HG02973 (cell line): ENCODE data around the gene KRT3.

Source experiments
- ATAC-seq: cut with Tn5 transposase; IDR thresholded peaks from one replicate; pipeline ENCODE4 v1.9.1; 2021; ENCODE audit warnings: moderate library complexity; ENCODE audit not compliant: unreplicated experiment

Gene KRT3

DNA sequence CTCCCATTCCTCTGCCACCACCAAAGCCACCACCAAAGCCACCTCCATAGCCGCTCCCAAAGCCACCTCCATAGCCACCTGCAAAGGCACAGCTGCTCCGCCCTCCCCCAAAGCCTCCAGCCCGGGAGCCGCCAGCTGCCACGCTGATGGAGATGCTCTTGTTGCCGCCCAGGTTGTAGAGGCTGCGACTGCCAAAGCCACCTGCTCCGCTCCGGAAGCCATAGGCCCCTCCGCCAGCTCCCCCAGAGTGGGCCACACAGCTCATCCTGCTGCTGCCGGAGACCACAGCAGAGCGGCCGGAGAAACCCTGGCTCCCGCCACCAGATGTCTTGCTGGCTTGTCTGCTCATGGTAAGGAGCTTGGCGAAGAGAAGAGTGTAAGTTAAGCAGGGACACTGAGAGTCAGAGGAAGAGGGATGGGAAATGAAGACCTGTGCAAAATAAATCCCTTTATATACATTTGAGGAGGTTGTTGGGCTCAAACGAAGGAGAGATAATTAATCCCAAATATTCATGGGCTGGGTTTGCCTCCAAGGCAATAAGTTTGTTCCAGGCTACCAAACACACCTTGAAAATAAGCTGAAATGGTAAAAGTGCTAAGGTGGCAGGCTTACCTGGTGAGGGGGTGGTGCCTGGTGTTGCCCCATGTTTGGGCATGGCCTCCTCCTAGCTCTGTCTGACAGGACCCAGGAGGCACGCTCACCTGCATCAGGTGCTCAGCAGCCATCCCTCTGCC, at the start of gene KRT3:
Gene KRT3, minus strand, starts transcription at position 424 of the 735 bp plus-strand sequence. Its CDS starts 75 bp downstream, at position 349.
- ATAC-seq: no peak

DNA sequence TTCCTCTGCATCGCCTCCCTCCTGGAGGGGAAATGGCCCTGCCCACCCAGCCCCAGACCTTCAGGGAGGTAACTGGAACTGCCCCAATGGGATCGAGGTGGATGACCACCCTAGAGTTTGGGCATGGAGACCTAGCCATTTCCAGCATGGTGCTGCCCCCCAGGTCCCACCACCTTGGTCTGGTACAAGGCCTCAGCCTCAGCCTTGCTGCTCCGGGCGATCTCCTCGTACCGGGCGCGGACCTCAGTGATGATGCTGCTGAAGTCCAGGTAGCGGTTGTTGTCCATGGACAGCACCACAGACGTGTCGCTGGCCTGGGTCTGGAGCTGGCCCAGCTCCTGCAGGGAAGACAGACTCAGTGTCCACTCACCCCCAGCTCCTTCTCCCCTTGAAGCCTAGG, 48.5 kb upstream of the KRT3 start:
- ATAC-seq: no peak

DNA sequence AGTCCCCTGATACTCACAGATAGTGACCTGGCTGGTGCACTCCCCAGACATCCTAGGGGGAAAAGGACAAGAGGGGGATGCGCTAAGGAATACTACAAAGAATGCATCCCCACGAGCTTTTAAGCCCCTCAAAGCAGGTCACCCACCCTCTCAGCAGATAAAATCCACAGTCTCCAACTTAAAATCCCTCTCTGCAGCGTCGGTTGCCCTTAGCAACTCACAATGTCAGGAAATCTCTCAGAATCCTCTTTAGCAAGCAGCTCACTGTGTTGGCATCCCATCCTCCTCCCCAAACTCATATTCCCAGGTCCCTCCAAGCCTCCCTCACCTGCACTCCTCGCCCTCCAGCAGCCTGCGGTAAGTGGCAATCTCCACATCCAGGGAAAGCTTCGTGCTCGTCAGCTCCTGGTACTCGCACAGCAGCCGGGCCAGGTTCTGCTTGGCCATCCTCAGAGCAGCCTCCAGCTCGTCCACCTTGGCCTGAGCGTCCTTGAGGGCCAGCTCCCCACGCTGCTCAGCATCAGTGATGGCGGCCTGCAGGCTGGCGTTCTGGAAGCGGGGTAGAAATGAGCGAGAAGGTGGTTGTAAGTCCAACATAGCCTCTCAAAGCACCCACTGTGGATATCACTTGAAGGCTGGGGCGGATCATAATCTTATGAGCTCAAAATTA, 43.7 kb upstream of the KRT3 start:
- no peak for ATAC-seq

DNA sequence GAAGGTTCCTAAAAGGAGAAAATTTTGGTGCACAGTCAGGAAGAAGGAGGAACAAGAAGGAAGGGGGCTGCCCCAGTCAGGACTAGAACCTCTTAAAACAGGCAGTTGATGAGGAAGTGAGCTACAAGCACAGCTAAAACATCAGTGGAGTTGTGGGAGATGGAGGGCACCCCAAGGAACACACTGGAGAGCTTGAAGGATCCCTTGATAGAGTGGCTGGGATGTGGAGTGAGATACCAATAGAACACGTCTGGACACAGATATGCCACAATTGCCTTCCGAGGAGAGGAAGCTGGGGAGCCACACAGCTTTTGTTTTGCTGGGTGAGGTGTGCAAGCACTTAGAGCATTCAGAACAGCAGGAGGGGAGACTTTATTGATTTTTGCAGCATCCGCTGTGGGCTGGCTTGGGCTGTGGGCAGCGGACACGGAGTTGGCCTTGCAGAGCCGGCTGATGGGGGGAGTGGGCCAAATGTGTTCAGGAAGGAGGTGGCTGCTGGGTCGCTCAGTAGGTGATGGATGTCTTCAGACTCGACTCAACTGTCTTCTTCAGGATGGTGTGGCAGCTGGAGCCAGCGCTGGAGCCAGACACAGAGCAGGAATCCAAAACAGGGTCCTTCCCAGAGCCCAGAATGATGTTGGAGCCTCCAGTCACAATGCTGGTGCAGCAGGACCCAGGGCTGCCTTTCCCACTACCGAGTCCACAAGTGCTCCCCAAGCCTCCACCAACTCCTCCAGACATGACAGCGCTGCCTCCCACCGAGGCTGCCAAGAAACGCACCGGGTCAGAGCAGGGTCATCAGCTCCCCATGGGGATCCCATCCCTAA, 42.9 kb upstream of the KRT3 start:
- no peak for ATAC-seq

DNA sequence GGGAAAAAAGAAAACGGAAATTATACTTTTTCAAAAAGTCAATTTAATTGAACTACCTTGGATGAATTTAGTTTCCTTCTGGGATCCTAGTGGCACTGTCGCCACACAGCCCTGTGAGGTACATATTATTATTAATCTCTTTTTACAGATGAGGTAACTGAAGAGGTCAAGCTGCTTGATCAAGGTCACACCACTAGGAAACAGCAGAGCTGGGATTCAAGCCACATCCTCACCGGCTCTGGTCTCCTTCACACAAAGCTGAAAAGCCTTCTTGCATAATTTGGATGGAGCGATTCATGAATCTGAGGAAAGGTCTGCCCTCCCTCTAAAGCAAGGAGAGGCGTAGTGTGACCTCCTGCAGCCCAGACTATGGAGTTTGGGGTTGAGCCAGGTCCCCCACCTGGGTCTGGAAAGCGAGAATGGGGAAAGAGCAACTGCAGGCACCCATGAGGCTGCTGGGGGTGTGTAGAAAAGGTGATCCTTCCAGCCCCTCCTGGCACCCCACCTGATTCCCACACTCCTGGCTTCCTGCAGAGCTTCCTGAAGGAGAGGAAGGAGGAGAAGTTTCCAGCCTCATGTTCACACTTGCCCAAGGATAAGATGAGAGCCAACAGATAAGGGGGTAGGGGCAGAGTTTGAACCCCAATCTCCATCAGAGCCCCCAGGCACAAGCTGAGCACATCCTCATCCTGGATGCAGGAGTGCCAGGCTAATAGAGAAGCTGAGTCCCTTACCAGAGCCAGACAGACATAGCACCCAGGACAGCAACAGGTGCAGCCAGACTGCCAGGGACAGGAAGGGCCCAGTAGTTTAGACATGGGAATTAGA, 42.1 kb upstream of the KRT3 start:
- ATAC-seq: no peak

DNA sequence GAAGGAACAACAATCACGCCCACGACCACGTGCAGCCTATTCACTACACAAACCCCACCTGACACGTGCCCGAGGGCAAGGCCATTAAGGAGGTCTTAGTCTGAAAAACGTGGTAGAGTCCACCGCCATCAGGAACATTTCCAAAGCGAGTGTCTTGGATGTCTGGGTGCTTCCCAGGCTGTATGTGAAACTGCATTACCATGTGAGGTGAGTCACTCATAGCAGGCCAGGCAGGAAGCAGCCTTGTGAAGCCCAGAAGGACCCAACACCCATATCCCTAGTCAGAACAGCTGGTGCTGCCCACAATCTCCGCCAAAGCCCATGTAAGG, 41.5 kb upstream of the KRT3 start:
- ATAC-seq: no peak

DNA sequence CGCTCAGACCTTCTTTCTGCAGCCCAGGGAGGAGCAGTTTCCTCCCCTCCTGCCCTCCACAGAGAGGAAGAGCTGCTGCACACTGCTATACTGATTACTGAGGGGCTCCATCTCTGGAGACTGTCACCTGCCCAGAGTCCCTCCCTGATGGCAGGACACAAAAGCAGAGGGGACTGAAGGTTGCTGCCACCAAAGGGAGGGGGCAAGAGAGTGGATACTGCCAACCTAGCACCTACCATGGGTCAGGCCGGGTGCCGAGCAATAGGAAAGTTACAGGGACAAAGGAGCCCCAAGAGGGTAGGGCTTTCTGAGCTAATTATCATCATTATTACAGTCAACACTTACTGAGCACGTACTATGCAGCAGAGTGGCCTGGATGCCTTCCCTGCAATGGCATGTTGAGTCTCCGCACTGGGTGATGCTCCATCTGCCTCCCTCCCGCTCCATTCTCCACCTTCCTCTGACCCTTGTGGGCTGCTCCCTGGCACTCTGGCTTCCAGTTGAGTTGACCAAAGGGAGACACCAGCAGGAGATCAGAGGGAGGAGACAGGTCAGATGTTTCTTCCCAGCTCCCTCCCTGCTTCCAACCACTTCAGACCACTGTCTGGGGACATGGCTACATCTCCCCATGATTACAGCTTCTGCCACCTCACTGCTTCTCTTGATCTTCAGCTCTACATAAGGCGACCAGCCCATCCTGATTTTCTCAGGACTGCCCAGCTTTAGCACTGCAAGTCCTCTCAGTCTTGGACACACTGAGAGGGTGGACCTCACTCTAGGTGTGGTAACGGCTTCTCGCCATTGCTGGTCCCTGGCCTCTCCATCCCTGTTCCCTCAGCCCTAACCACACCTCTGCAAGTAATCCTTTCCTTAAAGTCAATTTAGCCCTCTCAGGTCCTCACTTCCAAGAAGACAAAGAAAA, 40.8 kb upstream of the KRT3 start:
- ATAC-seq: no peak

DNA sequence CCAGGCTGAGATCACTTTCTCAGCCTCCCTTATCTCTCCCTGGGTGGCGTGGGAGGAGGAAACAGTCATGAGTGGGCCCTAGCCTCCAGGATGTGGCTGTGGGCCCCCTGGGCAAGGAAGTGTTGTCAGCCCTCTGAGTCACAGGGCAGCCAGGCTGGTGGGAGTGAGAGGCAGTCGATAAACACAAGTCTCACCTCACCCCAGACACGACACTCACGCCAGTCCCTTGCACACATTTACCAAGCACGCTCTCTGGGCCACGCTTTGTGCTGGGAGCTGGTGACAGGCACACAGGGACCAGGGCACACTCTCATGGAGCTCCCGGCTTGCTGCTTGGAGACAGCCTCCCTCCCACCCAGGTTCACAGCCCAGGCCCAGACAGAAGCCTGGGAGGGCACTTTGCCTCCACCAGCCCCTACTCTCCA, 40.1 kb upstream of the KRT3 start:
- no peak for ATAC-seq

DNA sequence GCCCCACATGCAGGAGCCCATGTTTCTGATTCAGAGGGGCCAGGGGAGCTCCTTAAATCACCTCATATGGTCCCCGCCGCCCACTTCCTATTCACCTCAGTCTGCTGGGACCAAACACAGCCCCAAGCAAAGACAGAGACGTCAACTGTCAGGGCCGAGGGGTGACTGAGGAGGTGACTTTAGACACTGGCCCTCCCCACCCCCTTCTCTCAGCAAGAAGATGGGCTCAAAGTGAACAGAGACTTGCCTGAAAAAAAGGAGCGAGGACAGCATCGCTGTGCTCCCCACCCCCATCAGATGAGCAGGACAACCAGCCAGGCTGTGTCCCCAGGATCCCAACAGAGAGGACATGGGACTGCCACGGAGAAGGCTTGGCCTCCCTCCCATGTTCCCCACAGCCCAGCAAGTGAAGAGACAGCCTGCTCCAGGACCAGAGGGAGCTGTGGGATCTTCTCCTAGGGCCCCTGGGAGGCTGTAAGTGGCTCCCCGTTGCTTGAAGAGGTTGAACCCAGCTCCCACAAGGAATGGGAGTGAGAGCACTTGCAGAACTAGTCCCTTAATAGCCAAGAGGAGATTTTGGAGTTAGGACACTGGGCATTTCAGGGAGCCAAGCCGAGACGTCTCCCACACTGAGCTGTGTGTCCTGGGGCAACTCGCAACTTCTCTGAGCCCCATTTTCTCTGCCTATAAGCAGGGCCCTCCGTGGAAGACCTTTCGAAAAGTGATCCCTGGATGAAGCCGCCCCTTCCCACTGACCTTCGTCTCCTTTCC, 39.5 kb upstream of the KRT3 start:
- ATAC-seq: no peak

DNA sequence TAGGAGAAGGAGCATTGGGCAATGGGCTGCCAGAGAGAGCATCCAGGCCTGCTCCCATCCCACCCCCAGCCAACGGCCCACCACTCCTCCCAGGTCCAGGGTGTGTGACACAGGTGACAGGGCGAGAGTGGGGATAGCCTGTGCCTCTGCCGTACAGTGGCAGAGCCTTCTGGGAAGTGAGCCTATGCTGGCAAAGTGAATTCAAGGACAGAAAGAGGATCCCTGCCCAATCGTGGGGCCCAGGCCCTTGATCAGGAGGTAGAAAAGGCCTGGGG, 38.7 kb upstream of the KRT3 start:
- no peak for ATAC-seq

DNA sequence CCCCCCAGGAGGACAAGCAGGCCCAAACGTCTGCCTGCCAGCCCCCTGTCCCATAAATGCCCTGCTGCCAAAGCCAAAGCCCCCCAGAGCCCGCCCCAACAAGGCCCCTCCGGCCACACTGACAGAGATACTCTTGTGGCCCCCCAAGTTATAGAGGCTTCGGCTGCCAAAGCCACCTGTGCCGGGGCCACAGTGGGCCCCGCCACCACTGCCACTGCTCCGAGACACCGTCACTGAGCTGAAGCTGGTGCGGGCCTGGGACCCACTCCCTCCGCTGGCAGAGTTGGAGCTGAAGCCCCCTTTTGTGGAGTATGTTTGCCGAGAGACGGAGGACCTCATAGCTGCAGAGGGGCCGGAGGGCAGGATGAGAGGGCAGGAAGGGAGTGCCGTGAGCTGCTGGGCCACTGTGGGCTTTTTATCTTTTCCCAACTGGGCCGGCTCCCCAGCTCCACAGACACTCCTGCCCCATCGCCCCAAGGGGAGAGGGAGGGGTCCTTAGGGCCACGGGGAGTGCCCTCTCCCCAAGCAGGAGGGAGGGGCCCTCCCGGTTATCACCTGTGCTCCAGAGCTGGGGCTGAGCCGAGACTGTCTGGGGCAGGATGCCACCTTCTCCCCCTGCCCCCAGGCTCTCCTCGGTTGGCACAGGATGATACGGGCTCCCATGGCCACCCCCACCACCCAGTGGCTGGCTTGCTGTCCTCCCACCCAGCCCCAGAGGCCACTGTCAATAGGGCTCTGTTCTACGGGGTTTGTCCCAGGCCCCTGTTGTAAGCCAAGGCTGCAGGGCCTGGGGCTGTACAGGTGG, 38.2 kb upstream of the KRT3 start, which contains the start of gene KRT79:
Gene KRT79, minus strand, starts transcription at position 390 of the 805 bp plus-strand sequence. Its CDS starts 51 bp downstream, at position 339.
- no peak for ATAC-seq

DNA sequence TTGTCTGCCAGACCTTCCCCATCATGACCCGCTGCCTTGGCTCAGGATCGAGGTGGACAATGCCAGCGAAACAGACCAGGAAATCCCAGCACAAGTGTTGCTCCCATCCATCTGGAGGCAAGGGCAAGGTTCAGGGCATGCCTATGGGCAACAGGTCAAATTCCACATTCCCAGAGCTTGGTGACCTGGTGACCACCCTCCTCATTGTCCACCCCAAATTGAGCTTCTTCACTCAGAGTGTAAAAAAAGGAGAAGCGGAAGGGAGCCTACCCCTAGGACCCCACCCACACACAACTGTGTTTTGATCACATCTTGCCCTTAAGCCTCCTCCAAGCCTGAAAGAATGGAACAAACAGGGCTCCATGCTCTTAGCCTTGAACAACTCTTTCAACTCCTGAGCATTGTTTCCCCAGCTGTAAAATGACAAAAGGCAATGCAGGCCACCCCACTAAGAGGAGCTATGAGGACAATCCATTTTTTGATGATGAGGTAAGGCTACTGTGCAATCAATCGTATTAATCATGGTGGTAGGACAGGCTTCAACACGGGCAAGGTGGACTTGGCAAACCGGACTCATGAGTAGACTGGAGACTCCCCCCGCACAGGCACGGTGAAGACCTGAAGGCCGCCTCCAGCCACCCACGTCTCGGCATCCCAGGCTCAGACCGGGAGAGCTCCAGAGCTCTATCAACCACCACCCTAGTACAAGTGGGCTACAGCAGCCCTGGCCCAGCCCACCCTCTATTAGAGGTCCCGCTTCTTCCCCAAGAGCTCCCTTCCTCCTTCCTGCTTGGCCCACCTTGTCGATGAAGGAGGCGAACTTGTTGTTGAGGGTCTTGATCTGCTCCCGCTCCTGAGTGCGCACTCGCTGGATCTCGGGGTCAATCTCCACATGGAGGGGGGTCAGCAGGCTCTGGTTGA, 37.3 kb upstream of the KRT3 start:
- ATAC-seq: no peak

DNA sequence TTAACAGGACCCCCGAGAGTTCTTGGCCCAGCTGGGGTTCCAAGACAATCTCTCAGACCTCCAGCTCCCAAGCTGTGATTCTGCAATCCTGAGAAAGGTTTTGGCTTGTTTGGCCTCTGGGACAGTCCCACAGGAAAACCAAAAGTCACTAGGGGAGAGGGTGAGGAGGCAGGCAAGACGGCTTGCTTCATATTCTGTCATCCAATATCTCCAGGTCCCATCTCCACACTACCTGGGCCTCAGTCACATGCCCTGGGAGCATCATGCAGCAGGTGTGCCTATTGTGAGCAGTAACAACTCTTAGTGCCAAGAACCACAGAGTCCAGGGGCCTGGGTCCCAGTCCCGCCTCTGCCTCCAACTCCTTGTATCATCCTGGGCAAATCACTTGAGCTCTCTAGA, 36.5 kb upstream of the KRT3 start:
- no peak for ATAC-seq

DNA sequence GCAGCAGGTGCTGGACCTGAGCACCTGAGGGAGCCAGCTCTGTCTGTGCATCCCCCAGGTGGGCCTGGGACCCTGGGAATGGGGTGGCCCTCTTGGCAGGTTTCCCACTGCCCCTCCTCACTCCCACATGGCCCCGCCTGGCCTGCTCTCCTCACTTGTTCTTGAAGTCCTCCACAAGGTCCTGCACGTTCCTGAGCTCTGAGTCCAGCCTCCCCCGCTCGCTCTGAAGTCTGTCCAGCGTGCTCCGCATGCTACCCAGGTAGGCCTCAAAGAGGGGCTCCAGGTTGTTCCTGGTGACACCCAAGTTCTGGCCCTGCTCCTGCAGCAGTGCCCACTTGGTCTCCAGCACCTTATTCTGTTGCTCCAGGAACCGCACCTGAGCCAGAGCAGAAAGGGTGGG, 35.3 kb upstream of the KRT3 start:
- ATAC-seq: no peak

DNA sequence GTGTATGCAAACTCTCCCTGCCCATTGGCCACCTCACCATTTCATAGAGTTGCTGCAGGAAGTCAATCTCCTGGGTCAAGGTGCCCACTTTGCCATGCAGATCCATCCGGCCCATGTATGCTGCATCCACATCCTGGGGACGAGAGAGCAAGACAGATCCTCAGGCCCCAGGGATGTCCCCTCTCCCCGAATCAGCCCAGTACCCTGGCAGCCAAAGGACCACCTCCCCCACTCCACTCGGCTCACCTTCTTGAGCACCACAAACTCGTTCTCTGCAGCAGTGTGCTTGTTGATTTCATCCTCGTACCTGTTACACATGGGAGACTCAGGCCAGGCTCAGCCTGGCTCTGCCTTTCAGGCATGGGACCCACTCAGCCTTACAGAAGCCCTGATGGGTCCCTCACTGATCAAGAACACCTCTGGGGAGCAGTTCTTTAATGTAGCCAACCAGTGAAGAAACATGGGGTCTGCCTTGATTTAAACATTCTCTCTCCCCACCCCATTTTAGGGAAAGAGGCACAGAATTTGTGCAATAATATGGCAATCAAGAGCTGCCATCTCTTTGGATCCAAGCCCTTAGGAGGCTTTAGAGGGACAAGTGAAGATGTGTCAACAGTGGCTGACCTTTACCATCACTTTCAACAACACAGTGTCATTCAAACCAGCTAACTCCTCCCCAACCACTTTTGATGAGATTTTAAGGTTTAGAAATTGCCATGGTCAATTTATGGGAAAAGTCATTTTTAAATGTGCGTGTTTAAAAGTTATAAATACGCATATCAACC, 34.3 kb upstream of the KRT3 start:
- no peak for ATAC-seq

DNA sequence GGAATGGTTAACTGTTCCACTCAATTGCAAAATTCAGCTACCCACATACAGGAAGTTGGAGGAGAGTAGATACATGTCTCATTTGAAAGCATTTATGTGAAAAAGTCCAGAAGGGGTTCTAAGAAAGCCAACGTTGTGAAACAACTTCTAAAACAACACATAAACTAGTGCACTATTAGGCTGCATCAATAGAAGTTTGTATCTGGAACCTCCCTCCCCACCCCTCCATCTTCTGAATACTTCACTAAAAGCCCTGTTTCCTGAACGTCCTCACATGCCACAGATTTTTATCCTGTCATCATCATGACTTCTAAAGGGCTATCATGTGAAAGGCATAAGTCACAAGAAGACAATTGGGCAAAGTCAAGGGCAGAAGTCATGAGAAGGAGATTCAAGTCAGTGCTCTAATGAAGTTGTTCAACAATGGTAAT, 32.7 kb upstream of the KRT3 start:
- no peak for ATAC-seq

DNA sequence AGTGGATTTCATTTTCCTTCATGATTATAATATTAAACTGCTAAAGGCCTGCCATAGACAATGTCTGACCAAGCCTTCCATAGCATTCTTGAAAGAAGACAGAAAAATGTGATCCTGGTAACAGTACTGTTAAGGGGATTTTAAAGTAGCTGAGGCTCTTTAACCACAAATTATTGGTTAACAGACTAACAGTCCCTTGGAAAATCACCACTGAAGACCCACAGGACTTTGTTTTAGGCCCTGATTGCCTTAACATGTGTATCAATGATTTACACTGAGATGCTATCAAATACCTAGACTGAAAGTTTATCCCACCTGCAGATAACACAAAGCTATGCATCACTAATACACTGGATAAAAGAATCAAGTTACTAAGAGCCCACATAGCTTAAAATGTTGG, 32.2 kb upstream of the KRT3 start:
- no peak for ATAC-seq
